SK-N-MC (cell line): ENCODE measurements around the gene NSUN7.

Source experiments
- DNase-seq: peaks from one replicate; pipeline ENCODE4 v3.0.0-alpha.2; 2011; ENCODE audit warnings: low read depth, low spot score
- H3K27ac ChIP-seq: fragments of 200-600 bp; sonication (generic); 2 replicates; pipeline ENCODE4 v1.5.1; 2016; ENCODE audit warnings: mixed run types
- H3K36me3 ChIP-seq: fragments of 200-600 bp; sonication (generic); 2 replicates; pipeline ENCODE4 v1.6.1; 2017; ENCODE audit warnings: antibody characterized with exemption, low read length, mixed read lengths; ENCODE audit not compliant: insufficient read depth
- H3K4me3 ChIP-seq: fragments of 200-600 bp; sonication (generic); 2 replicates; pipeline ENCODE4 v1.5.1; 2016
- H3K9ac ChIP-seq: fragments of 200-600 bp; sonication (generic); 2 replicates; pipeline ENCODE4 v1.8.0; 2017; ENCODE audit warnings: mixed run types, mixed read lengths; ENCODE audit not compliant: insufficient read length
- H3K9me3 ChIP-seq: fragments of 200-600 bp; sonication (generic); 2 replicates; pipeline ENCODE4 v1.6.1; 2017; ENCODE audit warnings: low read depth, mild to moderate bottlenecking, antibody characterized with exemption, low read length, moderate library complexity, mixed read lengths
- EZH2 ChIP-seq: fragments of 200-600 bp; sonication (generic); IDR thresholded peaks from one replicate; pipeline ENCODE4 v1.6.1; 2017; ENCODE audit warnings: antibody characterized with exemption
- FOXP2 ChIP-seq: optimal IDR thresholded peaks from 2 replicates; pipeline ENCODE3; 2011; ENCODE audit warnings: mild to moderate bottlenecking, moderate library complexity; ENCODE audit not compliant: insufficient read depth; ENCODE audit errors: extremely low read length, control extremely low read depth
- POLR2AphosphoS5 ChIP-seq: IDR thresholded peaks from 2 replicates; pipeline ENCODE4 v1.6.1; 2012; ENCODE audit warnings: mild to moderate bottlenecking, low read depth, low read length, borderline replicate concordance

Gene NSUN7

DNA sequence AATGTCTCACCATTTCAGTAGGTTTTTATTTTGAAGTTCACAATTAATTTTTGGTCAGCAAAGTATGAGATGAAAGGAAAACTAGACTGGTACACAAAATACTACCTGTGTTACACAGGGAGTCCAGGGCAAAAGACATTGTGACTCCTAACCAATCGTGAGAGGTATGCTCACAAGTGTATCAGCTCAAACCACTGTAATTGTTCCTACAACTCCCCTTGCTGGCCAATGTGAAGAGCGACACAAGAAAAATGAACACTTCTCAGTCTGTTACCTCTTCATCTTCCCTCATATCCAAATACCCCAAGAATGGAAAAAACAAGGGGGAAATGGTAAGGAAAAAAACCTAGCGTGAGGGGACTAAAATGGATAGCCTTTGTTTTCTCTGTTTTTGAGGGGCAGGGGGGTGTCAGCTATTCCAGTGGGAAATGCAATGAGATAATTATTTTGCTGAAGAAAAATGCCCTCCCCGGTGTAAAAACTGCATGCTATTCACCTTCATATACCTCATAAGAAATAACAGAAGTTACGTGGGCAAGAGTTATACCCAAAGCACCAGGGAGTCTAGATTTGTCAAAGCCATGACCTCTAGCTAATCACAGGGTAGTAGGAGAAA, 30.6 kb upstream of the NSUN7 start:
- no peaks in the 10 kb centered on the region for H3K36me3 ChIP-seq
- no peak overlapping the region for H3K27ac ChIP-seq
- TF ChIP-seq EZH2, result no peak
- no peak for TF ChIP-seq FOXP2
- TF ChIP-seq POLR2AphosphoS5, result no peak
- DNase-seq, result no peak
- H3K9me3 ChIP-seq, result no peaks in the 10 kb centered on the region
- H3K4me3 ChIP-seq, result no peak overlapping the region
- H3K9ac ChIP-seq, result no peak overlapping the region

GRCh38 chr4:40720351-40720750, 29.4 kb upstream of the NSUN7 start:
- no peak for DNase-seq
- no peak for TF ChIP-seq EZH2
- TF ChIP-seq POLR2AphosphoS5, result no peak
- no peak for TF ChIP-seq FOXP2

GRCh38 chr4:40720916-40721315, 28.8 kb upstream of the NSUN7 start:
- no peaks in the 10 kb centered on the region for H3K36me3 ChIP-seq
- no peaks in the 10 kb centered on the region for H3K9me3 ChIP-seq
- no peak overlapping the region for H3K27ac ChIP-seq
- no peak for TF ChIP-seq FOXP2
- no peak for TF ChIP-seq EZH2
- TF ChIP-seq POLR2AphosphoS5, result no peak
- H3K9ac ChIP-seq, result no peak overlapping the region
- no peak for DNase-seq
- no peak overlapping the region for H3K4me3 ChIP-seq

More at GRCh38 chr4:40720351-40720750, 29.4 kb upstream of the NSUN7 start:
- no peak overlapping the region for H3K4me3 ChIP-seq
- H3K36me3 ChIP-seq, result no peaks in the 10 kb centered on the region
- H3K9me3 ChIP-seq, result no peaks in the 10 kb centered on the region
- no peak overlapping the region for H3K9ac ChIP-seq
- no peak overlapping the region for H3K27ac ChIP-seq

- TF ChIP-seq EZH2 (no peak), FOXP2 (no peak), POLR2AphosphoS5 (no peak)
- Histone ChIP-seq H3K9ac (no peak overlapping the region), H3K9me3 (no peaks in the 10 kb centered on the region), H3K27ac (no peak overlapping the region), H3K4me3 (no peak overlapping the region), H3K36me3 (no peaks in the 10 kb centered on the region)
- no peak for DNase-seq
Measured at GRCh38 chr4:40721730-40722171, 28.0 kb upstream of the NSUN7 start.

GRCh38 chr4:40722576-40723161, 27.1 kb upstream of the NSUN7 start:
- Histone ChIP-seq H3K4me3 (peak overlapping the region; percentile 29), H3K36me3 (no peaks in the 10 kb centered on the region), H3K9ac (peak overlapping the region; percentile 14), H3K27ac (peak overlapping the region; percentile 29), H3K9me3 (no peaks in the 10 kb centered on the region)
- no peak for DNase-seq
- TF ChIP-seq FOXP2 (no peak), POLR2AphosphoS5 (no peak; the same call in 1 of the 2 replicates), EZH2 (no peak)

GRCh38 chr4:40723728-40724127, 26.0 kb upstream of the NSUN7 start:
- Histone ChIP-seq H3K27ac (no peak overlapping the region), H3K9ac (no peak overlapping the region), H3K36me3 (no peaks in the 10 kb centered on the region), H3K4me3 (no peak overlapping the region), H3K9me3 (no peaks in the 10 kb centered on the region)
- TF ChIP-seq POLR2AphosphoS5, result no peak
- no peak for TF ChIP-seq EZH2
- no peak for TF ChIP-seq FOXP2
- no peak for DNase-seq

- Histone ChIP-seq H3K4me3 (no peak overlapping the region), H3K9ac (peak overlapping the region; percentile 16), H3K27ac (peak overlapping the region; percentile 70), H3K36me3 (no peaks in the 10 kb centered on the region), H3K9me3 (no peaks in the 10 kb centered on the region)
- no peak for DNase-seq
- TF ChIP-seq POLR2AphosphoS5 (no peak), FOXP2 (no peak), EZH2 (no peak)
Measured at GRCh38 chr4:40728333-40728732, 21.4 kb upstream of the NSUN7 start.

- Histone ChIP-seq H3K27ac (no peak overlapping the region), H3K36me3 (no peaks in the 10 kb centered on the region), H3K4me3 (no peak overlapping the region), H3K9ac (no peak overlapping the region), H3K9me3 (no peaks in the 10 kb centered on the region)
- TF ChIP-seq POLR2AphosphoS5 (no peak), EZH2 (no peak), FOXP2 (no peak)
- no peak for DNase-seq
Measured at GRCh38 chr4:40729555-40729954, 20.2 kb upstream of the NSUN7 start.

- no peak overlapping the region for H3K27ac ChIP-seq
- no peak overlapping the region for H3K4me3 ChIP-seq
- H3K9me3 ChIP-seq, result no peaks in the 10 kb centered on the region
- no peak overlapping the region for H3K9ac ChIP-seq
- DNase-seq, result no peak
- TF ChIP-seq EZH2 (no peak), FOXP2 (no peak), POLR2AphosphoS5 (no peak)
- no peaks in the 10 kb centered on the region for H3K36me3 ChIP-seq
Measured at GRCh38 chr4:40730091-40730679, 19.6 kb upstream of the NSUN7 start.
